ENCODE measurements around the gene E2F3. TPM values are rescaled to one million over a fixed set of nuclear protein-coding genes. Genes with fewer than 3 reads are reported as not detected.
A peak's percentile ranks its signal among the peaks of the same experiment; 100 is the strongest.
"Not testable (repeated sequence)": the region's sequence is repeated elsewhere in the genome, so short reads cannot be mapped to it uniquely, and the experiment has no call there.

Gene E2F3
- total RNA-seq, 1 experiment from 2014 or later = 18.7 TPM

DNA sequence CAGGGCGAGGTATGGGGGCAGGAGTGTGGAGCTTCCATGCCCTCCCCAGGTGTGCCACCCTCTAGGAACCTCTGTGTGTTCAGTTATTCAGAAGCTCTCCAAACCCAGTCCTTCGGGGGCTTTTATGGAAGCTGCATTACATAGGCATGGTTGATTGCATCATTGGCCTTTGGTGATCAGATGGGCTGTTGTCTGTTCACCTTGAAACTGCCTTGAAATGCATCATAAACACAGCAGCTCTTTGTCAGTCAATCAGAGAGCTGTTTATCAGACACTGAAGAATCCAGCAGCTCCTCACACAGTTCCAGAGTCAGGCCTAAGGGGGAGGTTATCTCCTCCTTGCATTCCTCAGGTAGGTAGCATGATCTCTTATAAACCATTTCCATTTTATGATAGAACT is 62.4 kb downstream of the E2F3 start:
- CTCF ChIA-PET = interaction anchor here (0.6 kb wide), 1 partner anchor 53 kb away, joined by 3 read pairs; no protein-coding TSS in a partner anchor
- H3K36me3 Mint-ChIP-seq (ENCODE audit: insufficient read depth, unreplicated experiment) = peaks cover 25% of the 10 kb centered on the region
- no TSS peak for BruUV-seq (replicated peaks)
- no peak for DNase-seq (ENCODE audit: unreplicated experiment)
- no peak overlapping the region for H3K27ac Mint-ChIP-seq (ENCODE audit: low read depth, unreplicated experiment)
- POLR2A ChIA-PET = interaction anchor here (0.9 kb wide), 1 partner anchor 9 kb away, joined by 3 read pairs; no protein-coding TSS in a partner anchor
- intact Hi-C loops (cut with micrococcal nuclease) = no loop called here
- H3K9me3 Mint-ChIP-seq (ENCODE audit: unreplicated experiment) = no peaks in the 10 kb centered on the region
- TF ChIP-seq, protein P1, sequence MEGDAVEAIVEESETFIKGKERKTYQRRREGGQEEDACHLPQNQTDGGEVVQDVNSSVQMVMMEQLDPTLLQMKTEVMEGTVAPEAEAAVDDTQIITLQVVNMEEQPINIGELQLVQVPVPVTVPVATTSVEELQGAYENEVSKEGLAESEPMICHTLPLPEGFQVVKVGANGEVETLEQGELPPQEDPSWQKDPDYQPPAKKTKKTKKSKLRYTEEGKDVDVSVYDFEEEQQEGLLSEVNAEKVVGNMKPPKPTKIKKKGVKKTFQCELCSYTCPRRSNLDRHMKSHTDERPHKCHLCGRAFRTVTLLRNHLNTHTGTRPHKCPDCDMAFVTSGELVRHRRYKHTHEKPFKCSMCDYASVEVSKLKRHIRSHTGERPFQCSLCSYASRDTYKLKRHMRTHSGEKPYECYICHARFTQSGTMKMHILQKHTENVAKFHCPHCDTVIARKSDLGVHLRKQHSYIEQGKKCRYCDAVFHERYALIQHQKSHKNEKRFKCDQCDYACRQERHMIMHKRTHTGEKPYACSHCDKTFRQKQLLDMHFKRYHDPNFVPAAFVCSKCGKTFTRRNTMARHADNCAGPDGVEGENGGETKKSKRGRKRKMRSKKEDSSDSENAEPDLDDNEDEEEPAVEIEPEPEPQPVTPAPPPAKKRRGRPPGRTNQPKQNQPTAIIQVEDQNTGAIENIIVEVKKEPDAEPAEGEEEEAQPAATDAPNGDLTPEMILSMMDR (IDR thresholded peaks at IDR 0.05; ENCODE audit: unreplicated experiment) = no peak
- no peaks in the 10 kb centered on the region for H3K27me3 Mint-ChIP-seq (ENCODE audit: insufficient read depth, unreplicated experiment)
- H3K4me3 Mint-ChIP-seq (ENCODE audit: unreplicated experiment) = no peak overlapping the region
- H3K4me1 Mint-ChIP-seq (ENCODE audit: insufficient read depth, unreplicated experiment) = peaks cover 7% of the 10 kb centered on the region

DNA sequence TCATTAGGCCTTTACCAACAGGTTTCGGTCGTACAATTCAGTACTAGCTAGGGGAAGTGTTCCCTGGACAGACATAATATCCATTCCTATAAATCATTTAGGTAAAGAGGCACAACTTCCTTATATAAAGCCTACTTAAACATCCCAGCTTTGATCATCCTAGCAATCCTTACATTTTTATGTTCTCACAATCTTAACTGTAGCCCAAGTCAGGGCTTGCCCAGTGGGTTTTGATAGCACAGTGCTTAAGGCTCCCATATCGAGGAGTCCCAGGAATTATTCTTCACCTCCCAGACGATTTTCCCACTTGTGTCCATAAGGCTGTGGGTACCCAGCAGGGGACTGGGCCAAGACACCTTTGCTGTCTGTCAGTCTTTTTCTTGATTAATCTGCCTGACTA is 63.2 kb downstream of the E2F3 start:
- Mint-ChIP-seq H3K4me3 (ENCODE audit: unreplicated experiment) (no peak overlapping the region), H3K4me1 (ENCODE audit: insufficient read depth, unreplicated experiment) (peaks cover 7% of the 10 kb centered on the region), H3K9me3 (ENCODE audit: unreplicated experiment) (no peaks in the 10 kb centered on the region), H3K36me3 (ENCODE audit: insufficient read depth, unreplicated experiment) (peaks cover 23% of the 10 kb centered on the region), H3K27me3 (ENCODE audit: insufficient read depth, unreplicated experiment) (no peaks in the 10 kb centered on the region), H3K27ac (ENCODE audit: low read depth, unreplicated experiment) (peak overlapping the region; percentile 63)
- CTCF ChIA-PET = no interaction called here
- TF ChIP-seq, protein P1 (IDR thresholded peaks at IDR 0.05; ENCODE audit: unreplicated experiment) = no peak
- intact Hi-C loops (cut with micrococcal nuclease) = no loop called here
- BruUV-seq (replicated peaks) = no TSS peak
- no peak for DNase-seq (ENCODE audit: unreplicated experiment)
- POLR2A ChIA-PET = no interaction called here

DNA sequence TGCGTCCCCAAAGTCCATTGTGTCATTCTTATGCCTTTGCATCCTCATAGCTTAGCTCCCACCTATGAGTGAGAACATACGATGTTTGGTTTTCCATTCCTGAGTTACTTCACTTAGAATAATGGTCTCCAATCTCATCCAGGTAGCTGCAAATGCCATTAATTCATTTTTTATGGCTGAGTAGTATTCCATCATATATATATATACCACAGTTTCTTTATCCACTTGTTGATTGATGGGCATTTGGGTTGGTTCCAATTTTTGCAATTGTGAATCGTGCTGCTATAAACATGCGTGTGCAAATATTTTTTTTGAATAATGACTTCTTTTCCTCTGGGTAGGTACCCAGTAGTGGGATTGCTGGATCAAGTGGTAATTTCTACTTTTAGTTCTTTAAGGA is 63.9 kb downstream of the E2F3 start:
- intact Hi-C loops (cut with micrococcal nuclease); H3K9me3 Mint-ChIP-seq (ENCODE audit: unreplicated experiment); H3K4me1 Mint-ChIP-seq (ENCODE audit: insufficient read depth, unreplicated experiment); DNase-seq (ENCODE audit: unreplicated experiment); CTCF ChIA-PET; POLR2A ChIA-PET; BruUV-seq (replicated peaks); H3K27me3 Mint-ChIP-seq (ENCODE audit: insufficient read depth, unreplicated experiment); H3K4me3 Mint-ChIP-seq (ENCODE audit: unreplicated experiment): not testable (repeated sequence)
- peaks cover 16% of the 10 kb centered on the region for H3K36me3 Mint-ChIP-seq (ENCODE audit: insufficient read depth, unreplicated experiment)
- H3K27ac Mint-ChIP-seq (ENCODE audit: low read depth, unreplicated experiment) = peak overlapping the region; percentile 63

DNA sequence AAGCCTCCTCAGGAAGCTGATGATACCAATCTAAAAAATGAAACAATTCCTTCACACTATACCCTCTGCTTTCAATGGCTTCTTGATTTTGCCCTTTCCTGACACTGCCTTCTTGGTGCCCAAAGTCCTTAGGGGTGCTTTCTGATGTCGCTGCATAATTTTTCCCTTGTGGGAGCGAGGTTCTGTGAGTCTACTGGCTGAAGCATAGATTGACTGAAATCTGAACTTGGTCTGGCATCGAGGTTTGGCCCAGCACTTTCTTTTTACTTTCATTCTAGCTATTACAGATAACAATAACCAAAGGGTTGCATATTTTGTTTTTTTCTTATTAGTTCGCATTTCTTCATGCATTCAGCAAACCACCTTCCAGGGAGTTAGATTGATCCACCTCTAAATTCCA is 65.8 kb downstream of the E2F3 start:
- intact Hi-C loops (cut with micrococcal nuclease) = no loop called here
- H3K4me3 Mint-ChIP-seq (ENCODE audit: unreplicated experiment) = no peak overlapping the region
- peaks cover 7% of the 10 kb centered on the region for H3K4me1 Mint-ChIP-seq (ENCODE audit: insufficient read depth, unreplicated experiment)
- TF ChIP-seq, protein P1 (IDR thresholded peaks at IDR 0.05; ENCODE audit: unreplicated experiment) = no peak
- no peak for DNase-seq (ENCODE audit: unreplicated experiment)
- BruUV-seq (replicated peaks) = no TSS peak
- no peaks in the 10 kb centered on the region for H3K9me3 Mint-ChIP-seq (ENCODE audit: unreplicated experiment)
- H3K36me3 Mint-ChIP-seq (ENCODE audit: insufficient read depth, unreplicated experiment) = peaks cover 14% of the 10 kb centered on the region
- ChIA-PET CTCF (no interaction called here), POLR2A (no interaction called here)
- H3K27ac Mint-ChIP-seq (ENCODE audit: low read depth, unreplicated experiment) = no peak overlapping the region
- no peaks in the 10 kb centered on the region for H3K27me3 Mint-ChIP-seq (ENCODE audit: insufficient read depth, unreplicated experiment)

DNA sequence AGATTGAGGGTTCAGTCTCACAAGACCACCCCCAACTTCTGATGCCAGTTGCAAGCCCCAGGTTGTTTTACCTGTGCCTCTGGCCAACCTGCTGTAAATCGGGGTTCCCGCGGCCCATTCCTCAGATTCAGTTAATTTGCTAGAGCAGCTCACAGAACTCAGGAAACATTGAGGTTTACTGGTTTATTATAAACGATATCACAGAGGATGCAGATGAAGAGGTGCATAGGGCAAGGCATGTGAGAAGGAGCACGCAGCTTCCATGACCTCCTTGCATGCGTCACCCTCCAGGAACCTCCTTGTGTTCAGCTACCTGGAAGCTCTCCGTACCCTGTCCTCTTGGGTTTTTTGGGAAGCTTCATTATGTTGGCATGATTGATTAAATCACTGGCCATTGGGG is 66.5 kb downstream of the E2F3 start:
- Mint-ChIP-seq H3K27me3 (ENCODE audit: insufficient read depth, unreplicated experiment) (no peaks in the 10 kb centered on the region), H3K4me3 (ENCODE audit: unreplicated experiment) (no peak overlapping the region), H3K4me1 (ENCODE audit: insufficient read depth, unreplicated experiment) (peaks cover 7% of the 10 kb centered on the region), H3K27ac (ENCODE audit: low read depth, unreplicated experiment) (no peak overlapping the region), H3K9me3 (ENCODE audit: unreplicated experiment) (no peaks in the 10 kb centered on the region), H3K36me3 (ENCODE audit: insufficient read depth, unreplicated experiment) (peaks cover 7% of the 10 kb centered on the region)
- TF ChIP-seq, protein P1 (IDR thresholded peaks at IDR 0.05; ENCODE audit: unreplicated experiment) = no peak
- ChIA-PET POLR2A (no interaction called here), CTCF (interaction anchor here (1.1 kb wide), 1 partner anchor 60 kb away, joined by 3 read pairs; no protein-coding TSS in a partner anchor)
- intact Hi-C loops (cut with micrococcal nuclease) = no loop called here
- BruUV-seq (replicated peaks) = no TSS peak
- DNase-seq (ENCODE audit: unreplicated experiment) = no peak

All from MCF 10A (cell line).